SJSA1 (cell line): Measurements from ENCODE around the gene CFAP99. TPM values are rescaled to one million over a fixed set of nuclear protein-coding genes. Genes with fewer than 3 reads are reported as not detected.

Source experiments
- DNase-seq, 2 experiments: peaks; one replicate each; pipeline ENCODE4 v3.0.0-alpha.2; 2015 to 2020; ENCODE audit warnings: low spot score in 2 of 2, low read depth in 1 of 2
- H3K27ac ChIP-seq: fragments of 250-450 bp; sonication (Bioruptor Pico); 2 replicates; pipeline ENCODE4 v1.5.1; 2020; ENCODE audit warnings: mild to moderate bottlenecking, moderate library complexity
- H3K27me3 ChIP-seq: fragments of 250-450 bp; sonication (Bioruptor Pico); replicated peaks from 2 replicates; pipeline ENCODE4 v1.5.1; 2020; ENCODE audit warnings: mild to moderate bottlenecking, moderate library complexity
- H3K36me3 ChIP-seq: fragments of 250-450 bp; sonication (Bioruptor Pico); 2 replicates; pipeline ENCODE4 v1.5.1; 2020; ENCODE audit warnings: mild to moderate bottlenecking
- H3K4me1 ChIP-seq: fragments of 250-450 bp; sonication (Bioruptor Pico); replicated peaks from 2 replicates; pipeline ENCODE4 v1.6.1; 2021; ENCODE audit warnings: mild to moderate bottlenecking
- H3K4me3 ChIP-seq: fragments of 250-450 bp; sonication (Bioruptor Pico); 2 replicates; pipeline ENCODE4 v1.5.1; 2020; ENCODE audit warnings: mild to moderate bottlenecking
- H3K9me3 ChIP-seq: fragments of 250-450 bp; sonication (Bioruptor Pico); replicated peaks from 2 replicates; pipeline ENCODE4 v1.5.1; 2020; ENCODE audit warnings: mild to moderate bottlenecking
- total RNA-seq: library from RNA; depleted of rRNA; stranded (reverse); fragments of >200 nt; shearing (Covaris generic); gene quantifications from 2 replicates; pipeline ENCODE4 v1.2.3, GENCODE V29; 2014

Gene CFAP99
- total RNA-seq, 1 experiment from 2014 or later: not detected

- no peak overlapping the region for H3K27ac ChIP-seq
- no peaks in the 10 kb centered on the region for H3K9me3 ChIP-seq
- H3K4me3 ChIP-seq: no peak overlapping the region
- H3K36me3 ChIP-seq: no peaks in the 10 kb centered on the region
- DNase-seq: no peak
- 0 out of 2 replicates have a peak, but pooled peaks cover 6% of the 10 kb centered on the region for H3K27me3 ChIP-seq
- no peaks in the 10 kb centered on the region for H3K4me1 ChIP-seq
Measured at GRCh38 chr4:2396781-2397368, 21.9 kb upstream of the CFAP99 start.

- Histone ChIP-seq H3K9me3 (no peaks in the 10 kb centered on the region), H3K4me1 (no peaks in the 10 kb centered on the region), H3K27ac (no peak overlapping the region), H3K27me3 (0 out of 2 replicates have a peak, but pooled peaks cover 2% of the 10 kb centered on the region), H3K4me3 (no peak overlapping the region), H3K36me3 (no peaks in the 10 kb centered on the region)
- no peak for DNase-seq
Measured at GRCh38 chr4:2397596-2398379, 21.0 kb upstream of the CFAP99 start.

- Histone ChIP-seq H3K36me3 (no peaks in the 10 kb centered on the region), H3K27me3 (no peaks in the 10 kb centered on the region), H3K4me1 (no peaks in the 10 kb centered on the region), H3K27ac (no peak overlapping the region), H3K9me3 (no peaks in the 10 kb centered on the region), H3K4me3 (no peak overlapping the region)
- DNase-seq: no peak
Measured at GRCh38 chr4:2399216-2399615, 19.5 kb upstream of the CFAP99 start.

- no peak for DNase-seq
- Histone ChIP-seq H3K4me1 (no peaks in the 10 kb centered on the region), H3K4me3 (no peak overlapping the region)
Measured at GRCh38 chr4:2399631-2400190, 19.0 kb upstream of the CFAP99 start.

GRCh38 chr4:2400841-2401609 lies 17.7 kb upstream of the CFAP99 start:
- H3K4me3 ChIP-seq: no peak overlapping the region

More at GRCh38 chr4:2399631-2400190, 19.0 kb upstream of the CFAP99 start:
- H3K36me3 ChIP-seq: no peaks in the 10 kb centered on the region
- no peaks in the 10 kb centered on the region for H3K9me3 ChIP-seq
- no peaks in the 10 kb centered on the region for H3K27me3 ChIP-seq
- no peak overlapping the region for H3K27ac ChIP-seq

GRCh38 chr4:2401610-2401983 lies 17.2 kb upstream of the CFAP99 start:
- H3K36me3 ChIP-seq: no peaks in the 10 kb centered on the region
- H3K4me3 ChIP-seq: no peak overlapping the region
- H3K9me3 ChIP-seq: no peaks in the 10 kb centered on the region
- H3K27ac ChIP-seq: no peak overlapping the region
- H3K27me3 ChIP-seq: no peaks in the 10 kb centered on the region
- no peak for DNase-seq
- H3K4me1 ChIP-seq: no peaks in the 10 kb centered on the region

More at GRCh38 chr4:2400841-2401609, 17.7 kb upstream of the CFAP99 start:
- Histone ChIP-seq H3K27ac (no peak overlapping the region), H3K36me3 (no peaks in the 10 kb centered on the region), H3K27me3 (no peaks in the 10 kb centered on the region), H3K4me1 (no peaks in the 10 kb centered on the region), H3K9me3 (no peaks in the 10 kb centered on the region)
- DNase-seq: no peak

GRCh38 chr4:2402048-2402842 lies 16.5 kb upstream of the CFAP99 start:
- no peaks in the 10 kb centered on the region for H3K4me1 ChIP-seq
- H3K27ac ChIP-seq: no peak overlapping the region
- no peaks in the 10 kb centered on the region for H3K27me3 ChIP-seq
- no peaks in the 10 kb centered on the region for H3K36me3 ChIP-seq
- no peaks in the 10 kb centered on the region for H3K9me3 ChIP-seq
- no peak overlapping the region for H3K4me3 ChIP-seq
- DNase-seq: no peak

GRCh38 chr4:2402941-2403340 lies 15.8 kb upstream of the CFAP99 start:
- H3K27ac ChIP-seq: no peak overlapping the region
- H3K4me1 ChIP-seq: no peaks in the 10 kb centered on the region
- no peaks in the 10 kb centered on the region for H3K9me3 ChIP-seq
- no peaks in the 10 kb centered on the region for H3K27me3 ChIP-seq
- H3K4me3 ChIP-seq: no peak overlapping the region
- no peaks in the 10 kb centered on the region for H3K36me3 ChIP-seq
- no peak for DNase-seq

- Histone ChIP-seq H3K4me1 (no peaks in the 10 kb centered on the region), H3K36me3 (no peaks in the 10 kb centered on the region), H3K4me3 (no peak overlapping the region), H3K9me3 (no peaks in the 10 kb centered on the region), H3K27ac (no peak overlapping the region), H3K27me3 (no peaks in the 10 kb centered on the region)
- DNase-seq: no peak
Measured at GRCh38 chr4:2406406-2406805, 12.3 kb upstream of the CFAP99 start.

- no peaks in the 10 kb centered on the region for H3K36me3 ChIP-seq
- no peak overlapping the region for H3K4me3 ChIP-seq
- no peak overlapping the region for H3K27ac ChIP-seq
- DNase-seq: no peak
- H3K4me1 ChIP-seq: no peaks in the 10 kb centered on the region
- no peaks in the 10 kb centered on the region for H3K27me3 ChIP-seq
- no peaks in the 10 kb centered on the region for H3K9me3 ChIP-seq
Measured at GRCh38 chr4:2406920-2407319, 11.8 kb upstream of the CFAP99 start.

GRCh38 chr4:2407991-2408342 lies 10.8 kb upstream of the CFAP99 start:
- peaks cover 8% of the 10 kb centered on the region for H3K4me1 ChIP-seq

GRCh38 chr4:2408401-2408958 lies 10.3 kb upstream of the CFAP99 start:
- no peaks in the 10 kb centered on the region for H3K9me3 ChIP-seq
- DNase-seq: no peak
- H3K27me3 ChIP-seq: no peaks in the 10 kb centered on the region
- H3K36me3 ChIP-seq: no peaks in the 10 kb centered on the region
- no peak overlapping the region for H3K27ac ChIP-seq
- H3K4me3 ChIP-seq: no peak overlapping the region
- H3K4me1 ChIP-seq: peaks cover 10% of the 10 kb centered on the region

More at GRCh38 chr4:2407991-2408342, 10.8 kb upstream of the CFAP99 start:
- no peak for DNase-seq
- H3K36me3 ChIP-seq: no peaks in the 10 kb centered on the region
- H3K27ac ChIP-seq: no peak overlapping the region
- no peak overlapping the region for H3K4me3 ChIP-seq
- no peaks in the 10 kb centered on the region for H3K27me3 ChIP-seq
- no peaks in the 10 kb centered on the region for H3K9me3 ChIP-seq

- no peak for DNase-seq
- H3K4me3 ChIP-seq: no peak overlapping the region
- H3K9me3 ChIP-seq: no peaks in the 10 kb centered on the region
Measured at GRCh38 chr4:2408976-2409375, 9.8 kb upstream of the CFAP99 start.

More at GRCh38 chr4:2408976-2409375, 9.8 kb upstream of the CFAP99 start:
- no peaks in the 10 kb centered on the region for H3K27me3 ChIP-seq
- no peaks in the 10 kb centered on the region for H3K36me3 ChIP-seq
- no peak overlapping the region for H3K27ac ChIP-seq
- peaks cover 13% of the 10 kb centered on the region for H3K4me1 ChIP-seq
